ENCODE measurements around the gene HSD17B1.

HSD17B1 gene

GRCh38 chr17:42521666-42522262 is 31.0 kb upstream of the HSD17B1 start:
- Mint-ChIP-seq H3K4me3 (peak overlapping the region; percentile 30 to 64 (median 45)), H3K4me1 (peaks cover 73% of the 10 kb centered on the region), H3K9me3 (no peaks in the 10 kb centered on the region), H3K27me3 (ENCODE audit: low read depth) (no peaks in the 10 kb centered on the region), H3K36me3 (ENCODE audit: low read depth) (peaks cover 8% of the 10 kb centered on the region), H3K27ac (peak overlapping the region; percentile 99 to 100 (median 100))
- TF ChIP-seq, protein P1, sequence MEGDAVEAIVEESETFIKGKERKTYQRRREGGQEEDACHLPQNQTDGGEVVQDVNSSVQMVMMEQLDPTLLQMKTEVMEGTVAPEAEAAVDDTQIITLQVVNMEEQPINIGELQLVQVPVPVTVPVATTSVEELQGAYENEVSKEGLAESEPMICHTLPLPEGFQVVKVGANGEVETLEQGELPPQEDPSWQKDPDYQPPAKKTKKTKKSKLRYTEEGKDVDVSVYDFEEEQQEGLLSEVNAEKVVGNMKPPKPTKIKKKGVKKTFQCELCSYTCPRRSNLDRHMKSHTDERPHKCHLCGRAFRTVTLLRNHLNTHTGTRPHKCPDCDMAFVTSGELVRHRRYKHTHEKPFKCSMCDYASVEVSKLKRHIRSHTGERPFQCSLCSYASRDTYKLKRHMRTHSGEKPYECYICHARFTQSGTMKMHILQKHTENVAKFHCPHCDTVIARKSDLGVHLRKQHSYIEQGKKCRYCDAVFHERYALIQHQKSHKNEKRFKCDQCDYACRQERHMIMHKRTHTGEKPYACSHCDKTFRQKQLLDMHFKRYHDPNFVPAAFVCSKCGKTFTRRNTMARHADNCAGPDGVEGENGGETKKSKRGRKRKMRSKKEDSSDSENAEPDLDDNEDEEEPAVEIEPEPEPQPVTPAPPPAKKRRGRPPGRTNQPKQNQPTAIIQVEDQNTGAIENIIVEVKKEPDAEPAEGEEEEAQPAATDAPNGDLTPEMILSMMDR (IDR thresholded peaks at IDR 0.05; ENCODE audit: unreplicated experiment in 3 of 3), result no peak

DNA sequence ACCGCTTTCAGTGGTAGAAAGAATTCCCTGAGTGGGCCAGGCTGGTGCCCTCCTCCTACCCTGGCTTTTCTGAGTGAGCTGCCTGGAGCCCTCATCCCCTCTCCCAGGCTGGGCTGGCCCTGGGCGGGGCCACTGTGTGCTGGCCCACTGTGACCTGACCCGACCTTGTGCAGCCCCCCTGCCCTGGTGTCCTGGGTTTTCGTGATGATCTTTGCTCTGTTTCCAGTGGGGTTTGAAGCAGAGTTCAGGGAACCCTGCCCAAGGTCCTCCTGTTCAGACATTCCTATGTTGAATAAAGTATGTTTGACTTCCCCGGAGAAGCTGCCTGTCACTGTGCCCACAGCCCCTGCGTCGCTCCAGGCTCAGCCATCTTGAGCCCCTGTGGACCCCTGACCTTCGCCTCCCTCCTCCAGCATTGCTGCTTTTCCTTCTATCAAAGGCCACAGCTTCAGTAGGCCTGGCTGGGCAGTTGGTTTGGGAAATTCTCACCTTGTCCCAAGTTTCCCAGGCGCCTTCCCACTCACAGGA is 30.4 kb upstream of the HSD17B1 start:
- Mint-ChIP-seq H3K4me1 (peaks cover 74% of the 10 kb centered on the region), H3K4me3 (peak overlapping the region; percentile 12 to 54 (median 44)), H3K36me3 (ENCODE audit: low read depth) (peaks cover 8% of the 10 kb centered on the region), H3K27ac (peak overlapping the region; percentile 99 to 100 (median 100)), H3K9me3 (no peaks in the 10 kb centered on the region), H3K27me3 (ENCODE audit: low read depth) (no peaks in the 10 kb centered on the region)
- TF ChIP-seq, protein P1 (IDR thresholded peaks at IDR 0.05; ENCODE audit: unreplicated experiment in 3 of 3), result no peak

GRCh38 chr17:42522798-42523278 is 29.9 kb upstream of the HSD17B1 start:
- peak overlapping the region; percentile 99 to 100 (median 100) for H3K27ac Mint-ChIP-seq
- no peaks in the 10 kb centered on the region for H3K9me3 Mint-ChIP-seq
- H3K4me1 Mint-ChIP-seq, result peaks cover 71% of the 10 kb centered on the region
- H3K27me3 Mint-ChIP-seq (ENCODE audit: low read depth), result no peaks in the 10 kb centered on the region
- TF ChIP-seq, protein P1 (IDR thresholded peaks at IDR 0.05; ENCODE audit: unreplicated experiment in 3 of 3), result no peak
- peak overlapping the region in 2 of 3 experiments; percentile 44 to 54 for H3K4me3 Mint-ChIP-seq
- H3K36me3 Mint-ChIP-seq (ENCODE audit: low read depth), result peaks cover 8% of the 10 kb centered on the region

DNA sequence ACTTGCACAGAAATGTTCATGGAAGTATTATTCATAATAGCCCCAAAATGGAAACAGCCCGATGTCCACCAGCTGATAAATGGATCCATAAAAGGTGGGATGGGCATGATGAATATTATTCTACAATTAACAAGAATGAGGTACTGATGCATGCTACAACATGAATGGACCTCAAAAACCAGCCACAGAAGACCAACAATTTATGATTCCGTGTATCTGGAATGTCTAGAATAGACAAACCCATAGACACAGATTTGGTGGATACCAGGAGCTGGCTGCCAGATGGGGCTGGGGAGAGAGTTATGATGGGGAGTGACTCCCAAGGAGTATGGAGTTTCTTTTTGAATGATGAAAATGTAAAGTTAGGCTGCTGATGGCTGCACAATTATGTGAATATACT is 27.5 kb upstream of the HSD17B1 start:
- Mint-ChIP-seq H3K4me1 (peaks cover 47% of the 10 kb centered on the region), H3K27ac (peak overlapping the region; percentile 11 to 99 (median 85)), H3K9me3 (no peaks in the 10 kb centered on the region), H3K27me3 (ENCODE audit: low read depth) (no peaks in the 10 kb centered on the region), H3K4me3 (no peak overlapping the region), H3K36me3 (ENCODE audit: low read depth) (peaks cover 8% of the 10 kb centered on the region)
- TF ChIP-seq, protein P1 (IDR thresholded peaks at IDR 0.05; ENCODE audit: unreplicated experiment in 3 of 3), result no peak

GRCh38 chr17:42526031-42526444 is 26.7 kb upstream of the HSD17B1 start:
- H3K27me3 Mint-ChIP-seq (ENCODE audit: low read depth), result no peaks in the 10 kb centered on the region
- H3K4me1 Mint-ChIP-seq, result peaks cover 39% of the 10 kb centered on the region
- H3K36me3 Mint-ChIP-seq (ENCODE audit: low read depth), result peaks cover 8% of the 10 kb centered on the region
- TF ChIP-seq, protein P1 (IDR thresholded peaks at IDR 0.05; ENCODE audit: unreplicated experiment in 3 of 3), result no peak
- H3K9me3 Mint-ChIP-seq, result no peaks in the 10 kb centered on the region
- no peak overlapping the region for H3K4me3 Mint-ChIP-seq
- peak overlapping the region; percentile 60 to 87 (median 74) for H3K27ac Mint-ChIP-seq

- Mint-ChIP-seq H3K27ac (no peak overlapping the region), H3K4me1 (peaks cover 26% of the 10 kb centered on the region), H3K4me3 (no peak overlapping the region), H3K27me3 (ENCODE audit: low read depth) (no peaks in the 10 kb centered on the region), H3K36me3 (ENCODE audit: low read depth) (peaks cover 3% of the 10 kb centered on the region), H3K9me3 (no peaks in the 10 kb centered on the region)
- TF ChIP-seq, protein P1 (IDR thresholded peaks at IDR 0.05; ENCODE audit: unreplicated experiment in 3 of 3), result no peak
Measured at GRCh38 chr17:42527932-42528331, 24.8 kb upstream of the HSD17B1 start.

Data from nephron (organoid).